Left renal pelvis (tissue), 4 donors: ENCODE data around the gene HK1. TPM values are rescaled to one million over a fixed set of nuclear protein-coding genes. Genes with fewer than 3 reads are reported as not detected.

Experiments used
- DNase-seq, 4 donors: peaks; one replicate each; pipeline ENCODE4 v3.0.0-alpha.2; 2013; ENCODE audit warnings: low read depth in 4 of 4, low spot score in 3 of 4
- polyA plus RNA-seq, 4 donors: library from polyadenylated mRNA; unstranded; fragments of 120-200 nt; gene quantifications; one replicate each; pipeline ENCODE4 v1.2.1, GENCODE V29; 2013; ENCODE audit not compliant: insufficient read length in 4 of 4

Gene HK1
- polyA plus RNA-seq, 4 donors, result 38.0 to 53.7 (median 52.3) TPM

- no peak for DNase-seq
These were observed 136.0 kb downstream of the HK1 start for GRCh38 chr10:69414036-69415018.

GRCh38 chr10:69415049-69415448, 136.8 kb downstream of the HK1 start:
- no peak for DNase-seq

- no peak for DNase-seq
These were observed 137.7 kb downstream of the HK1 start for GRCh38 chr10:69415951-69416350.

- no peak for DNase-seq
These were observed 138.4 kb downstream of the HK1 start, which contains the start of gene TACR2 for GRCh38 chr10:69416695-69417094. Gene TACR2 (minus strand): TSS chr10:69416918. CDS start chr10:69416323, 595 bp downstream.

- DNase-seq, result no peak
These were observed 139.2 kb downstream of the HK1 start for GRCh38 chr10:69417542-69417941.

GRCh38 chr10:69418052-69418752, 139.9 kb downstream of the HK1 start:
- DNase-seq, result no peak

GRCh38 chr10:69419096-69419743, 140.9 kb downstream of the HK1 start:
- DNase-seq, result no peak

GRCh38 chr10:69419744-69420126, 141.4 kb downstream of the HK1 start:
- no peak for DNase-seq

- DNase-seq, result no peak
These were observed 143.5 kb downstream of the HK1 start for GRCh38 chr10:69421611-69422308.

GRCh38 chr10:69422676-69423075, 144.4 kb downstream of the HK1 start:
- DNase-seq, result no peak

GRCh38 chr10:69425041-69425440, 146.7 kb downstream of the HK1 start:
- no peak for DNase-seq

- no peak for DNase-seq
These were observed 147.4 kb downstream of the HK1 start for GRCh38 chr10:69425511-69426298.

GRCh38 chr10:69426376-69426727, 148.1 kb downstream of the HK1 start:
- DNase-seq, result no peak

- DNase-seq, result no peak
These were observed 149.9 kb downstream of the HK1 start for GRCh38 chr10:69428165-69428564.

GRCh38 chr10:69434169-69434568, 155.9 kb downstream of the HK1 start:
- DNase-seq, result no peak

- no peak for DNase-seq
These were observed 156.6 kb downstream of the HK1 start for GRCh38 chr10:69434926-69435325.

GRCh38 chr10:69435966-69436520, 157.7 kb downstream of the HK1 start:
- no peak for DNase-seq

- DNase-seq, result no peak
These were observed 159.3 kb downstream of the HK1 start for GRCh38 chr10:69437321-69438259.
